ENCODE measurements around the gene MMD2.
"Not testable (repeated sequence)": the region's sequence is repeated elsewhere in the genome, so short reads cannot be mapped to it uniquely, and the experiment has no call there.

MMD2 gene

GRCh38 chr7:4998910-4999309, 39.9 kb upstream of the MMD2 start:
- no peak for TF ChIP-seq CTCF (IDR thresholded peaks at IDR 0.05)
- no peaks in the 10 kb centered on the region for H3K4me1 Mint-ChIP-seq
- H3K4me3 Mint-ChIP-seq, result no peak overlapping the region
- peak overlapping the region; percentile 1 for H3K27ac Mint-ChIP-seq
- H3K9me3 Mint-ChIP-seq, result no peaks in the 10 kb centered on the region
- peaks cover 61% of the 10 kb centered on the region for H3K36me3 Mint-ChIP-seq (ENCODE audit: low read depth)
- DNase-seq, result no peak
- H3K27me3 Mint-ChIP-seq (ENCODE audit: low read depth, poor library complexity), result no peaks in the 10 kb centered on the region

- Mint-ChIP-seq H3K27me3 (ENCODE audit: low read depth, poor library complexity) (no peaks in the 10 kb centered on the region), H3K4me1 (no peaks in the 10 kb centered on the region), H3K36me3 (ENCODE audit: low read depth) (peaks cover 61% of the 10 kb centered on the region), H3K9me3 (no peaks in the 10 kb centered on the region), H3K27ac (no peak overlapping the region), H3K4me3 (no peak overlapping the region)
- no peak for TF ChIP-seq CTCF (IDR thresholded peaks at IDR 0.05)
- no peak for DNase-seq
Measured at GRCh38 chr7:4998244-4998643, 39.3 kb upstream of the MMD2 start.

- Mint-ChIP-seq H3K4me3 (no peak overlapping the region), H3K4me1 (no peaks in the 10 kb centered on the region), H3K27me3 (ENCODE audit: low read depth, poor library complexity) (no peaks in the 10 kb centered on the region), H3K27ac (no peak overlapping the region), H3K36me3 (ENCODE audit: low read depth) (peaks cover 57% of the 10 kb centered on the region), H3K9me3 (no peaks in the 10 kb centered on the region)
- DNase-seq, result no peak
- no peak for TF ChIP-seq CTCF (IDR thresholded peaks at IDR 0.05)
Measured at GRCh38 chr7:4996696-4997222, 37.8 kb upstream of the MMD2 start.

- Mint-ChIP-seq H3K36me3 (ENCODE audit: low read depth) (peaks cover 54% of the 10 kb centered on the region), H3K27me3 (ENCODE audit: low read depth, poor library complexity) (no peaks in the 10 kb centered on the region), H3K4me1 (no peaks in the 10 kb centered on the region), H3K9me3 (no peaks in the 10 kb centered on the region), H3K4me3 (no peak overlapping the region), H3K27ac (peak overlapping the region; percentile 20)
- DNase-seq, result no peak
- no peak for TF ChIP-seq CTCF (IDR thresholded peaks at IDR 0.05)
Measured at GRCh38 chr7:4995429-4995969, 36.5 kb upstream of the MMD2 start.

- no peak overlapping the region for H3K4me3 Mint-ChIP-seq
- no peaks in the 10 kb centered on the region for H3K4me1 Mint-ChIP-seq
- H3K9me3 Mint-ChIP-seq, result no peaks in the 10 kb centered on the region
- TF ChIP-seq CTCF (IDR thresholded peaks at IDR 0.05), result no peak
- no peaks in the 10 kb centered on the region for H3K27me3 Mint-ChIP-seq (ENCODE audit: low read depth, poor library complexity)
- no peak overlapping the region for H3K27ac Mint-ChIP-seq
- no peak for DNase-seq
- H3K36me3 Mint-ChIP-seq (ENCODE audit: low read depth), result peaks cover 52% of the 10 kb centered on the region
Measured at GRCh38 chr7:4993471-4993870, 34.5 kb upstream of the MMD2 start.

GRCh38 chr7:4982741-4983140, 23.8 kb upstream of the MMD2 start:
- H3K36me3 Mint-ChIP-seq (ENCODE audit: low read depth), result peaks cover 83% of the 10 kb centered on the region
- not testable (repeated sequence) for H3K27ac Mint-ChIP-seq; H3K27me3 Mint-ChIP-seq (ENCODE audit: low read depth, poor library complexity); H3K9me3 Mint-ChIP-seq; H3K4me1 Mint-ChIP-seq; DNase-seq; H3K4me3 Mint-ChIP-seq

GRCh38 chr7:4981295-4981890, 22.4 kb upstream of the MMD2 start:
- not testable (repeated sequence) for H3K4me1 Mint-ChIP-seq; H3K27me3 Mint-ChIP-seq (ENCODE audit: low read depth, poor library complexity); H3K4me3 Mint-ChIP-seq; H3K9me3 Mint-ChIP-seq; H3K27ac Mint-ChIP-seq; DNase-seq
- peaks cover 83% of the 10 kb centered on the region for H3K36me3 Mint-ChIP-seq (ENCODE audit: low read depth)

GRCh38 chr7:4975626-4976025, 16.6 kb upstream of the MMD2 start:
- H3K4me3 Mint-ChIP-seq, result peak overlapping the region; percentile 83
- H3K36me3 Mint-ChIP-seq (ENCODE audit: low read depth), result peaks cover 44% of the 10 kb centered on the region
- H3K27ac Mint-ChIP-seq; H3K9me3 Mint-ChIP-seq; H3K27me3 Mint-ChIP-seq (ENCODE audit: low read depth, poor library complexity); DNase-seq: not testable (repeated sequence)
- peaks cover 10% of the 10 kb centered on the region for H3K4me1 Mint-ChIP-seq

Data from nephron progenitor cell (in vitro differentiated cells).